H9 (cell line): ENCODE measurements around the gene TSPAN32. TPM values are rescaled to one million over a fixed set of nuclear protein-coding genes. Genes with fewer than 3 reads are reported as not detected.
A peak's percentile ranks its signal among the peaks of the same experiment; 100 is the strongest.

ENCODE experiments used
- DNase-seq: peaks from one replicate; pipeline ENCODE4 v3.0.0-alpha.2; 2017
- H2AFZ ChIP-seq: one replicate; pipeline ENCODE4 v1.6.1; 2013; ENCODE audit warnings: mild to moderate bottlenecking, low read length, control low read depth, moderate library complexity
- H2AK5ac ChIP-seq: 2 replicates; pipeline ENCODE4 v1.6.1; 2013; ENCODE audit warnings: low read length, control low read depth, mixed read lengths; ENCODE audit not compliant: insufficient read length
- H2BK120ac ChIP-seq: one replicate; pipeline ENCODE4 v1.6.1; 2013; ENCODE audit warnings: low read depth, mild to moderate bottlenecking, low read length, control low read depth, inconsistent platforms; ENCODE audit not compliant: poor library complexity, severe bottlenecking
- H2BK12ac ChIP-seq: 2 replicates; pipeline ENCODE4 v1.6.1; 2013; ENCODE audit warnings: low read length, control low read depth, mixed read lengths, low read depth; ENCODE audit not compliant: insufficient read length
- H2BK15ac ChIP-seq: 2 replicates; pipeline ENCODE4 v1.6.1; 2013; ENCODE audit warnings: low read depth, low read length, control low read depth
- H2BK20ac ChIP-seq: one replicate; pipeline ENCODE4 v1.6.1; 2013; ENCODE audit warnings: low read depth, mild to moderate bottlenecking, low read length, control low read depth, inconsistent platforms; ENCODE audit not compliant: poor library complexity, severe bottlenecking
- H2BK5ac ChIP-seq: 2 replicates; pipeline ENCODE4 v1.6.1; 2013; ENCODE audit warnings: low read length, control low read depth, mixed read lengths; ENCODE audit not compliant: insufficient read length
- H3K14ac ChIP-seq: 2 replicates; pipeline ENCODE4 v1.6.1; 2013; ENCODE audit warnings: low read length, control low read depth; ENCODE audit not compliant: insufficient read depth
- H3K18ac ChIP-seq: 2 replicates; pipeline ENCODE4 v1.6.1; 2013; ENCODE audit warnings: low read depth, mild to moderate bottlenecking, mixed read lengths, low read length, control low read depth; ENCODE audit not compliant: insufficient read length
- H3K23ac ChIP-seq: 2 replicates; pipeline ENCODE4 v1.6.1; 2013; ENCODE audit warnings: low read length, control low read depth, mixed read lengths, low read depth; ENCODE audit not compliant: insufficient read length
- H3K23me2 ChIP-seq: 2 replicates; pipeline ENCODE4 v1.6.1; 2013; ENCODE audit warnings: low read depth, mild to moderate bottlenecking, mixed read lengths, low read length, control low read depth; ENCODE audit not compliant: insufficient read length, poor library complexity, severe bottlenecking
- H3K27ac ChIP-seq: 2 replicates; pipeline ENCODE4 v1.5.1; 2013; ENCODE audit warnings: low read length, control low read depth, mixed read lengths, low read depth; ENCODE audit not compliant: insufficient read length
- H3K27me3 ChIP-seq: 2 replicates; pipeline ENCODE4 v1.6.1; 2013; ENCODE audit warnings: low read length, control low read depth, inconsistent platforms; ENCODE audit not compliant: insufficient read depth
- H3K4ac ChIP-seq: 2 replicates; pipeline ENCODE4 v1.6.1; 2013; ENCODE audit warnings: low read depth, mild to moderate bottlenecking, control low read depth, inconsistent platforms, low read length, moderate library complexity
- H3K4me1 ChIP-seq: 2 replicates; pipeline ENCODE4 v1.6.1; 2013; ENCODE audit warnings: low read length, control low read depth, inconsistent platforms; ENCODE audit not compliant: insufficient read depth
- H3K4me2 ChIP-seq: 2 replicates; pipeline ENCODE4 v1.6.1; 2013; ENCODE audit warnings: low read length, control low read depth, mixed read lengths; ENCODE audit not compliant: insufficient read length, insufficient read depth
- H3K56ac ChIP-seq: 2 replicates; pipeline ENCODE4 v1.6.1; 2013; ENCODE audit warnings: low read depth, mild to moderate bottlenecking, mixed read lengths, low read length, control low read depth; ENCODE audit not compliant: insufficient read length
- H3K79me1 ChIP-seq: 2 replicates; pipeline ENCODE4 v1.6.1; 2013; ENCODE audit warnings: low read depth, mild to moderate bottlenecking, moderate library complexity, low read length, control low read depth, inconsistent platforms; ENCODE audit not compliant: insufficient read depth, poor library complexity, severe bottlenecking
- H3K79me2 ChIP-seq: 2 replicates; pipeline ENCODE4 v1.6.1; 2013; ENCODE audit warnings: low read length, control low read depth, inconsistent platforms; ENCODE audit not compliant: insufficient read depth
- H3K9ac ChIP-seq: 2 replicates; pipeline ENCODE4 v1.6.1; 2013; ENCODE audit warnings: low read length, control low read depth, mixed read lengths; ENCODE audit not compliant: insufficient read length; ENCODE audit errors: extremely low read depth
- H3K9me3 ChIP-seq: one replicate; pipeline ENCODE4 v1.6.1; 2013; ENCODE audit warnings: low read depth, low read length, inconsistent platforms; ENCODE audit not compliant: control insufficient read depth
- H3T11ph ChIP-seq: one replicate; pipeline ENCODE4 v1.6.1; 2013; ENCODE audit warnings: mild to moderate bottlenecking, low read length, control low read depth, inconsistent platforms
- H4K20me1 ChIP-seq: one replicate; pipeline ENCODE4 v1.6.1; 2013; ENCODE audit not compliant: control insufficient read depth, insufficient read length, insufficient read depth
- H4K5ac ChIP-seq: 2 replicates; pipeline ENCODE4 v1.6.1; 2013; ENCODE audit warnings: low read depth, mild to moderate bottlenecking, mixed read lengths, low read length, control low read depth; ENCODE audit not compliant: insufficient read length
- H4K8ac ChIP-seq: replicated peaks from 2 replicates; pipeline ENCODE4 v1.6.1; 2013; ENCODE audit warnings: low read length, control low read depth, mixed read lengths, low read depth; ENCODE audit not compliant: insufficient read length
- H4K91ac ChIP-seq: 2 replicates; pipeline ENCODE4 v1.6.1; 2013; ENCODE audit warnings: low read depth, mild to moderate bottlenecking, moderate library complexity, mixed read lengths, low read length, control low read depth; ENCODE audit not compliant: insufficient read length
- H3K27ac Mint-ChIP-seq, 3 experiments: 2 replicates in 2 of 3; 3 replicates in 1 of 3; pipeline ENCODE4 v1.8.0; 2020 to 2021; ENCODE audit warnings: mixed read lengths in 3 of 3, mild to moderate bottlenecking in 1 of 3, moderate library complexity in 1 of 3
- H3K27me3 Mint-ChIP-seq: 2 replicates; pipeline ENCODE4 v1.8.0; 2021; ENCODE audit warnings: low read depth, mild to moderate bottlenecking, moderate library complexity, mixed read lengths
- H3K36me3 Mint-ChIP-seq, 3 experiments: 2 replicates in 2 of 3; 3 replicates in 1 of 3; pipeline ENCODE4 v1.8.0; 2020 to 2021; ENCODE audit warnings: low read depth in 3 of 3, mixed read lengths in 3 of 3; ENCODE audit not compliant: insufficient read depth in 1 of 3
- H3K4me1 Mint-ChIP-seq, 2 experiments: 2 replicates each; pipeline ENCODE4 v1.8.0; 2020; ENCODE audit warnings: mixed read lengths in 2 of 2
- H3K4me3 Mint-ChIP-seq, 2 experiments: 2 replicates in 1 of 2; 3 replicates in 1 of 2; pipeline ENCODE4 v1.8.0; 2020 to 2021; ENCODE audit warnings: mild to moderate bottlenecking in 2 of 2, mixed read lengths in 2 of 2, moderate library complexity in 1 of 2
- H3K9me3 Mint-ChIP-seq, 2 experiments: 2 replicates in 1 of 2; 3 replicates in 1 of 2; pipeline ENCODE4 v1.8.0; 2020; ENCODE audit warnings: mild to moderate bottlenecking in 2 of 2, mixed read lengths in 2 of 2, moderate library complexity in 1 of 2
- CTCF ChIP-seq: fragments of 200-600 bp; sonication (generic); conservative IDR thresholded peaks from 3 replicates; pipeline ENCODE4 v1.8.0; 2021; ENCODE audit warnings: antibody characterized with exemption, mild to moderate bottlenecking
- WGBS: extraction: QIAGEN DNeasy Blood & Tissue Kit; methylation state at CpG from one replicate; pipeline ENCODE4 v1.1.7; 2013; ENCODE audit warnings: missing lambda C conversion rate, low lambda C conversion rate, mixed read lengths; ENCODE audit not compliant: insufficient read length; ENCODE audit errors: extremely low coverage; 5-methylcytosine and 5-hydroxymethylcytosine counted together
- total RNA-seq: library from RNA; stranded (reverse); gene quantifications from 2 replicates; pipeline ENCODE4 v1.2.1, GENCODE V29; 2021

The TSPAN32 gene
- total RNA-seq, 1 experiment from 2014 or later = not detected

- Mint-ChIP-seq H3K27ac (peak overlapping the region in 1 of 3 experiments; percentile 5; a peak in 1 of 7 replicates), H3K27me3 (peaks cover 33% of the 10 kb centered on the region), H3K36me3 (no peaks in the 10 kb centered on the region; a peak in 1 of 7 replicates), H3K4me1 (no peaks in the 10 kb centered on the region), H3K9me3 (peaks cover 0 to 5% of the 10 kb centered on the region in 2 experiments; a peak in 2 of 5 replicates), H3K4me3 (no peak overlapping the region)
- Histone ChIP-seq H3K23me2 (no peaks in the 10 kb centered on the region), H4K91ac (no peak overlapping the region), H2BK12ac (no peak overlapping the region), H2AFZ (no peak overlapping the region), H4K20me1 (no peaks in the 10 kb centered on the region), H3K14ac (no peak overlapping the region), H3K27me3 (no peaks in the 10 kb centered on the region; the same call in 1 of the 2 replicates), H3K56ac (no peak overlapping the region), H3K4me1 (no peaks in the 10 kb centered on the region), H2BK15ac (no peak overlapping the region), H3K9ac (no peak overlapping the region), H3K4me2 (no peak overlapping the region), H2AK5ac (no peak overlapping the region), H3K4ac (no peak overlapping the region), H3K79me2 (no peaks in the 10 kb centered on the region), H2BK120ac (no peak overlapping the region), H4K5ac (no peak overlapping the region), H2BK5ac (no peak overlapping the region), H3T11ph (no peak overlapping the region), H3K23ac (no peak overlapping the region), H3K79me1 (no peaks in the 10 kb centered on the region), H3K18ac (no peak overlapping the region), H3K27ac (no peak overlapping the region), H2BK20ac (no peak overlapping the region), H4K8ac (no peak overlapping the region), H3K9me3 (no peaks in the 10 kb centered on the region)
- WGBS = no CpG with 5 or more reads among the region's 3 CpGs
- DNase-seq = no peak
- TF ChIP-seq CTCF = no peak
Measured at GRCh38 chr11:2316963-2317244, 15.1 kb downstream of the TSPAN32 start.
